ENCODE measurements around the gene WDPCP.
A peak's percentile ranks its signal among the peaks of the same experiment; 100 is the strongest.
"Not testable (repeated sequence)": the region's sequence is repeated elsewhere in the genome, so short reads cannot be mapped to it uniquely, and the experiment has no call there.

The WDPCP gene

DNA sequence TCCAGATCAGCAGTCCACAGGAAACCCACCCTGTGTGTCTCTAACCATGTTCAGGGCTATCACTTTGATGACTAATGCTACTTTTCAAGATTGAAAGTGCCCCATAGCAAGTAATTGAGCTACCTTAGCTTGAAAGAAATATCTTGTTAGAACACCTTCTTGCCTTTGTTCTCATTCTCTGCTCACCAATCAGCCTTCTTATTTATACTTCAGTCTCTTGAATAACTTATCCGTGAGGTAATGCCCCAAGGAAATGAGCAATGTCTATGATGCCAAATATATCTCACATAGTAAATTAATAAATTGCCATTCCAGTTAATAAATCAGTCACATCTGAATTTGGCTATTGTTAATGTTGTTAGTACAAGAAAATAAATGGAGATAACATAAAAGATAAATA lies 141.6 kb downstream of the WDPCP start:
- DNase-seq (ENCODE audit: low read depth, low spot score), result no peak

DNA sequence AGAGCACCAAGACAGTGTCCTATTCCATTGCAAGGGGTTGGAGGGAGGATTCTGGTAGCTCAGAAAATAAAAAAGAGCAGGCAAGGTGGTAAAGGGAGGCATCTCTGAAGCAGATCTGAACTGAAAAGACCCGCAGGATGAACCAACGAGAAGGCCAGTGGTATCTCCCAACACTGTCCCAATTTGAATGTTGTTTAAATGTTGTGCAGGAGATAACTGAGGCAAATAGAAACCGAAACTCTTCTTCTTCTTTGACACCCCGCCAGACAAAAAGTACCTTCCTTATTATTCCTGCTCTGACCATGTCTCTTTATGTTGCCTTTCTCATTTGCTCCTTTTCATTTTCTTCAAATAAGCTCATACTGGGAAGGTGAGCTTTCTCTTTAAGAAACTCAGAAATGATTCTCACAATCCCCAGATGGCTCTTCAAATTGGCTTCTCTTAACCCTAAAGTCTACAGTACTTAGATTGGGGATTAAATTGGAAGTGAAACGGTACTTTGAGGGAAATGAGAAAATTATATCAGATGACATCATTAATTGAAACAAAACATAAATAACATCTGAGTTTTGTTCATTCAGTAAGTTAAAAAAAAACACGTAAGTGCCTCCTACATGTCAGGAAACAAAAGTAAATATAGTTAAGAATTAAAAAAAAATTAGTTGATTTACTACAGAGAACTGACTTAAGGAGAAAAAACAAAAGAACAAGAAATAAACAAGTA lies 143.6 kb downstream of the WDPCP start:
- no peak for DNase-seq (ENCODE audit: low read depth, low spot score)

DNA sequence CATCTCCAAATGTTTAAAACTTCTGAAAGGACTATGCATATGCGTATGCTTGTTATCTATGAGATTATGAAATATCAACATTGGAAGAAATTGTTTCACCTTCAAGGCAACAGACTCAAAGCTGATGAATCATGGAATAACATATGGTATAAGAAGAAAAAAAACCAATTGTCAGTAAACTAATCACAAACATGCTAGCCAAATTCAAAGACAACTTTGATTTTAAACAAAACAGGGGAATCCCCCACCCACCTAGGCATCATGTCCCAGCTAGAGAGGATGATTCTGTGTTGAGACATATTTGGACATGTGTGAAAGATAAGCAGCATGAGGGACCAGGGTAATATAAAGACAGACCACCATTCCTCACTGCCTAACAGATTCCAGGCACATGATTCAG lies 147.7 kb downstream of the WDPCP start:
- DNase-seq (ENCODE audit: low read depth, low spot score), result no peak

DNA sequence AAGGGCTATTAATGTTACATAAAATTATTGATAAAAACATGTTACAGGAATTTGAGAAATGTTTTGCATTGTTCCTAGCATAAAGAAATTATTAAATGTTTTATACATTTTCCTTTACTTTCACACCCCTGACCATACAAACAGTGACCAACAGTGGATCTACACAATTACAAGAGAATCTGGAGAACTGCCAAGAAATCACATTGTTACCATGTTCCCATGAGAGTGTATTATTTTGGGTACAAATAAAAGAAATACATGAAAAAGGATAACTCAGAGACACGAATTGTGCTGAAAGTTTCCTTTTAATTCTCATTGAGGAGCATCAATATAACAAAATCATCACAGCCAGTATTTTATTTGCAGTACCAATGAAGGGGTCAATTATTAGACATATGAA lies 150.1 kb downstream of the WDPCP start:
- no peak for DNase-seq (ENCODE audit: low read depth, low spot score)

DNA sequence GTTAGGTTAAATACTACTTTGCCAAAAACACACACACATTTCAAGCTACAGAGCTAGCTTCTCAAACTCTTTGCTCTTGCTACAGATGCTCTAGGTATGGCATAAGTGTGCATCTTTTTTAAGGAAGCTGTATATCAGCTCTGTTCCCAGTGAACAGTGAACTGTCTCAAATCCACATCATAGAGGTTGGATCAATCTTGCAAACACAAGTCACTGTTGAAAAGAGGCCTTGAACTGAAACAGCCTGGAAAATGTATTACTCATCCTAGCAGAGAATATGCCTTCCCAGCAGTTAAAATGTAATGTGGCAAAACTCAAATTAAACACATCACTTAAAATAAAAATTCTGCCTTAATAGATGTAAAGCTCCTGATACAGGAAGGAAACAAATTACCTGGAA lies 151.8 kb downstream of the WDPCP start:
- DNase-seq (ENCODE audit: low read depth, low spot score), result peak; percentile 9

DNA sequence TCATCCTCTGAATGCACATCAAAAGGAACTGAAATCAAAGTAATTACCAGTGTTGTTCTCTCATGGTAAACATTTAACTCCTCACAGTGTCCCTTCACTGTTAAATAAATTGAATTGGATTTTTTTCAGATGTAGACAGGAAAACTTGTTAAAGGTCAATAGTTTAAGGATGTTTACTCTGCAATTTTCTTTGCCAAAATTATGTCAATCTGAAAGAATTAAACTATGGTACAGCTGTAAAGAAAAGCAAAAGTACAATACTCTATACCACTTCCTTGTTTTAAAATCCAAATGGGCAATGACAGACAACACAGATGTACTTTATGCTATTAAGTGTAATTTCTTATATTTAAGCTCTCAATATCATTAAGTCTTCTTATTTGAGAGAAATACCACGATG lies 153.2 kb downstream of the WDPCP start:
- DNase-seq (ENCODE audit: low read depth, low spot score), result no peak

DNA sequence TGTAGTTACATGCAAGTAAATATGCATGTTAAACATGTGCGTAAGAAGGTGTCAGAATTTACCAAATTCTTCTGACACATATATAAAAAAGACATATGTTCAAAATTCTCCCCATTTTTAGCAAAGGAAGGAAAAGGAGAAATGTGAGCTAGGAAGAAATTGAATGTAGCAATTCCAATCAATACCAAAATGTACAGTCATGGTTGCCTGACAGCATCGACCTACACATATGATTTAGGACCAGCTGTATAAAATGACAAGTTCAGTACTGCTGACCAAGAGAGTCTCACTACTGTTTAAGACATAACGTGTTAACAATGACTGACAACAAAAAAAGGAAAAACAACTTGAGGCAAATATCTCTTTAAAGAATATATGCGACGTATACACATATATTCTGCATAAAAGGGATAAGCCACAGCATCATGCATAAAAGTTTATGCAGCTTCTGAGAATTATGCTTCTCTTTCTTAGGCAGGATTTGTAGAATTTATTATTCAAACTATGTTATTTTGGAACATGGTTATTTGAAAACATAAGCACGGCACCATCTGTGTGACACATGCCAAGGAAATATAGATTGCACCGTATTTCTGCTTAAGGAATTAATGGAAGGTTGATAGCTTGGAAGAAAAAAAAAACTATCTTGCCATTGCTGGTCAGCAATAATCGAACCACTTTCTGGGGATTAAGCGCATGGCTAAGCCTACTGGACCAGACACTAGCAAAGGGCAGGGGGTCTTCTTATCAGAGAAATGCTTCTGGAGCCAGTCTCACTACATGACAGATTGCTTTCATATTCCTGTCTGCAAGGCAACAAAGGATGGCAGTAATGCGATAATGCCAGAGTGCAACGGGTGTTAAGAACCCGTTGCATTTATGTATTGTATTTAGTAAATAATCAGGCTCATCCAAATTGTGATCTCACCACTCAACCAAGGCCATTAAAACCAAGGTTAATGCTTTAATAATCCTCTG lies 154.0 kb downstream of the WDPCP start:
- no peak for DNase-seq (ENCODE audit: low read depth, low spot score)

DNA sequence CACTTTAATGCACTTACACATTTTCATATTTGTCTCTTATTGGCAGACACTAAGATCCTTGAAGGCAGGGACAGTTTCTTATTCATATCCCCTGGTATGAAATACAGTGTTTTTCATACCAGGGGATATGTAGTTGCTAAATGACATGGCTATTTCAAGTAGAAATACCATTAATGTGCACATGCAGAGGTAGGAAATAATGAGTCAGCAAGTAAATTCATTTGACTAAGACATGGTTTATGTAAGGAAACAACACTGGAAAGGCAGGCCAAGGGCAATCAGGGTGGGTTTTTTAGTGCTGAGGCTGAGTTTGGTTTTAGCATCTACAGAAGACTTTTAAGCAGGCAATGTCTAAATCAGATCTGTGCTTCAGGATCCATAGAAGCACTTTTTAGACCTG lies 155.9 kb downstream of the WDPCP start:
- DNase-seq (ENCODE audit: low read depth, low spot score), result peak; percentile 20

DNA sequence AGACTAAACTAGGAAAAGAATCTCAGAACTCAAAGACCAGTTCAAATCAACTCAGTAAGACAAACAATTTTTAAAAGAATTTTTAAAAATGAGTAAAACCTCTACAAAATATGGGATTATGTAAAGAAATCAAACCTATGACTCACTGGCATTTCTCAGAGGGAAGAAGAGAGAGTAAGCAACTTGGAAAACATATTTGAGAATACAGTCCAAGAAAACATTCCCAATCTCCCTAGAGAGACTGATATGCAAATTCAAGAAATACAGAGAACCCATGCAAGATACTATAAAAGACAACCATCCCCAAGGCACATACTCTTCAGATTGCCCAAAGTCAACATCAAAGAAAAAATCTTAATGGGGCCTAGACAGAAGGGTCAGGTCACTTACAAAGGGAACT lies 162.7 kb downstream of the WDPCP start:
- DNase-seq (ENCODE audit: low read depth, low spot score), result no peak

DNA sequence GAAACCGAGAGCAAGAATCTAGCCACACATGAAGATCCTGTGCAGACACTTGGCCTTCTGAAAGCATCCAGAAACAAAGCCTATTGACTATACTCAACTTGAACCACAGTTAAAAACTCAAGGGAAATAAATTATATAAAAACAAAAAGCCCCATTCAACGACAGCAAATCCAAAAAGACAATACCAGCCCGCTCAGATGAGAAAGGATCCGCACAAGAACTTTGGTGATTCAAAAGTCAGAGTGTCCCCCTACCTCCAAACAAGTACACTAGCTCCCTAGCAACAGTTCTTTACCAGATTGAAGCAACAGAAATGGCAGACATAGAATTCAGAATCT lies 163.2 kb downstream of the WDPCP start:
- DNase-seq (ENCODE audit: low read depth, low spot score), result no peak

DNA sequence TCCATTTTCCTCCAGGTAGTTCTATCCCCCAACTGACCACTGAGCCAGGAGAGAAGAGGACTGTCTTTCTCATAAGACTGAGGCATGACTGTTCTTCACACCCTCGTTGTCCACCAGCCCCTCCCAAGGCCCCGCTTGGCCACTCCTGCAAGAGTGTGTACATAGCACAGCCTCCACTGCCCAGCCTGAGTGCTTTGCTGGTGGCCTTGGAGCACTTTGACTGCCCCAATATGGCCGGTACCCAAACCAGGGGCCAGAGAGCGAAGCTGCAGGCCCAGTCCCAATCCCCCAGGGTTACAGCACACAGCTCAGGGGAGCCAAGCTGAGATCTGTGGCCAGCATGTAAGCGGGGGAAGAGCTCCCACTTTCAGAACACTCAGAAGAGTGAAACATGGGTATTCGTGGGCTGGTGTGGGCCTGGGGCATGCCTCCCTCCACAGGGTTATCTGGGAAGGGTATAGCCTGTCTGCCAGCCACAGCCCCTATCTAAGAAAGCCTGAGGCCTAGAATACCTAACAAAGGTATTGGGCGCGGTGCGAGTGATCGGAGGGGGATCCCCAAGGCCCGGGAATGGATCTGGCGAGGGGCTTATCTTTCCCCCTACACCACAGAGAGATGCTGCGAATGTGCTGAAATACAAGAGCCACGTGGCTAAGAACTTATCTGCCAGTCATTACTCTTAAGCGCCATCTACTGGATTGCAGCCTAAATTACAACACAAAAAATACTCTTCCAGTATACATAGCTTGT lies 163.8 kb downstream of the WDPCP start:
- peak; percentile 23 for DNase-seq (ENCODE audit: low read depth, low spot score)

DNA sequence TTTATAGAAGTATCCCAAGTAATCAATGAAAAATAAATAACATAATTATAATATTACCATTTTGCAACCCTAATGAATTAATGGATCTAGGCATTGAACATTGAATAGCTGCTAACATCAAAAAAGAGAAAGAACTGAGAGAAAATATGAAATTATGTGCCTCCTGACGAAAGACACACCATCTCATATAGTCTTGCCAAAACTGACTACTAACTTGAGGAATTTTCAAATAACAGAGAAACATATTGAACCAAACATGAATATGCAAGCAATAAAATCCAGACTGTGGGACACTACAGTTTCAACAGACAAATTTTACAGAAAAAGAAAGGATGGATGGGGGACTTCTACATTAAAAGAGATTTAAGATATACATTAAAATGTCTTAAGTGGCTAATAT lies 165.7 kb downstream of the WDPCP start:
- no peak for DNase-seq (ENCODE audit: low read depth, low spot score)

DNA sequence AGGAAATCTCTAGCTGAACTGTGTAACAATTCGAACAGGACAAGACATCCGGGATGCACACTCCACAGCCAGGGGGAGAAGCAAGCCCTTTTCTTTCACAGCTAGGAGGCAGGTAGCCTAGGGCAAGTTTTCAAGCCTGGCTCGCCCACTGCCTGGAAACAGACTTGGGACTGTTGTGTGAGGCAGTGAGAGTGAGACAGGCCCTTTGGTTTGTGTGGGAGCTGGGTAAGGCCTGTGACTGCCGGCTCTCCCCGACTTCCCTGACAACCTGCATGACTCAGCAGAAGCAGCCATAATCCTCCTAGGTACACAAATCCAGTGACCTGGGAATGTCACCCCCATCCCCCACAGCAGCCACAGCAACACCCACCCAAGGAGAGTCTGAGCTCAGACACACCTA lies 179.7 kb downstream of the WDPCP start:
- DNase-seq (ENCODE audit: low read depth, low spot score), result peak; percentile 7

DNA sequence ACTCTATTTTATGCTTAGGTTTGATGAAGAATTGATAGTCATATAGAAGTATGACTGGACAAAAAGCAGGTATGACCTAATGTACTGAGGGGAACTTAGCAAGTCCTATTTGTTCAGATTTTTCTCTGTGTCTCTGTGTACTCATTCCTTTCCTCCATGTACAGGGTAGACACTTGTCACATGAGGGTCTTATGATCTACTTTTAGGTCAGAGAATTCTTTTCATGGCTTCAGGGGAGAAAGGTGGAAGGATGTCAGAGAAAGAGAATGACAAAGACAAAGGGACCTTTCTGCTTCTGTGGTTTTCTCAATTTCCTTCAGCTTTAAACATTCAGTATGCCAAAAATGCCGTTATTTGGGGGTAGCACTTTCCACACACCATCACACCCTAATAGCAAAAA lies 181.6 kb downstream of the WDPCP start:
- DNase-seq (ENCODE audit: low read depth, low spot score), result no peak

DNA sequence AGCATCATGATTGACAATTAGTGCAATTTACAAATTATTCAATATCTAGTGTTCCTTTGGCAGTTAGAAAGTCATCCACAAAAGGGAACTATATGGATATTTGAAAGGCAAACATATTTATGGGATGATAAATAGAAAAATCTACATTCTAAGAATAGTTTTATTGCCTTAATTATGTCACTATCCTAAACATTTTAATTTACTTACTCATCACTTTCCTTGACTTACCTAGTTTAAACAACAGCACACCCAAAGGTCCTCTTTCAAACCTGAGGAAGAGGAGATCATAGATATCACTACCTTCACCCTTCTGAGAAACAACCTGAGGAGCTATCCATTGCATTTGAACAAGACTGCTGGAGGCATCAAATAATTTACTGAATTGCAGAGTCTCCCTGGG lies 184.5 kb downstream of the WDPCP start:
- DNase-seq (ENCODE audit: low read depth, low spot score), result no peak

DNA sequence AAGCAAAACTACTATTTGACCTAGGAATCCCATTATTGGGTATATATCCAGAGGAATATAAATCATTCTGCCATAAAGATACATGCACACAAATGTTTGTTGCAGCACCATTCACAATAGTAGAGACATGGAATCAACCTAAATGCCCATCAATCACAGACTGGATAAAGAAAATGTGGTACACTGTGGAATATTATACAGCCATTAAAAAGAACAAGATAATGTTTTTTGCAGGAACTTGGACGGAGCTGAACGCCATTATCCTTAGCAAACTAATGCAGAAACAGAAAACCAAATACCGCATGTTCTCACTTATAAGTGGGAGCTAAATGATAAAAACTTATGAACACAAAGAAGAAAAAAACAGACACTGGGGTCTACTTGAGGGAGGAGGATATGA lies 185.4 kb downstream of the WDPCP start:
- not testable (repeated sequence) for DNase-seq (ENCODE audit: low read depth, low spot score)

DNA sequence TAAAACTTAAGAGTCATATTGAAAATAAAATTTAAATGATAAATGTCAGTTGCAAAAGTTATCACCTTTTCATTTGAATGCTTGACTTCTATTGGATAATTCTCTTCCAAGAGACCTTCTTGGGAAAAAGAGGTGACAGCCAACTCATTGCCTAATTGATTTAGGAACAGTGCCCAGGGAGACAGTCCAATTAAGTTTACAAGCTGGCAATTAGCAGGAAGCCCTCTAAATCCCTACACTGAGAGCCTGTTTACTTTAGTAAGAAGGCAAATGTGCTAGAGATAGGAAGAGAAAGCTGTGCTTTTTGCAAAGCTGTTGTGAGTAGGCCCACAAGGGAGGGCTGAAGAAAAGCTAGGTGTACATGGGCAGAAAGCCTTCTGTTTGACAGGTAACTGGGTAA lies 189.1 kb downstream of the WDPCP start:
- no peak for DNase-seq (ENCODE audit: low read depth, low spot score)

DNA sequence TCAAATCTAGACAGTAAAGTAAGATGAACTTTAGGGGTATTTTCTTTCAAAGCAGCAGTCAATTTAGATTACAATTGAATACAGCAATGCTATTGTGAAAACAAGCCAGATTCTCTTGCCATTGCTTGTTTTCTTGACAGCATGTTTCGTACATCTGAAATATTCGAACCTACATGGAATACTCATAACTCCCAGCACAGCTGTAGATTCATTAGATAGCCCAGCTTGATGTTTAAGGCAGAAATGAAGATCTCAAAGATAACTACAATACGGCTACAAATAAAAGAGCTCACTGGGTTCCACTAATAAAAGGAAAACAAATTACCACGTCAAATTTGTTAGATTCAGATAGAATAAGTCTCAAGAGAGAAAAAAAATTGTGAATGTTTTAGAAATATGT lies 208.8 kb downstream of the WDPCP start:
- peak; percentile 2 for DNase-seq (ENCODE audit: low read depth, low spot score)

DNA sequence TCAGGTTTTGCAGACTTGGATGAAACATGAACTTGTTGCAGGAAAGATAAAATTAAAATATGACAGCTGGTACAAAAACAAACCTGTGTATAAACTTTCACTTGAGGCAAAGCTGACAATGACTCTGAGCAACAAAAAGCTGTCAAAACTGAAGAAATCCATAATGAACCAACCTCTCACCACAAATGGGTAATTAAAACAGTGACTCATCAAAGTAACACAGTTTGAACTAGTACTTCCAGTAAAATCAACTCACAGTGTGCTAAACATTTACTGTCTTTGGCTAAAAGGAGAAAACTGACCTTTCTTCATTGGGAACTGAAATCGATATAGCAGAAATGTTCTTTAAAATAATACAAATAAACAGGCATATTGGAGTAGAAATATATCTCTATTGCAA lies 209.7 kb downstream of the WDPCP start:
- DNase-seq (ENCODE audit: low read depth, low spot score), result peak; percentile 60

DNA sequence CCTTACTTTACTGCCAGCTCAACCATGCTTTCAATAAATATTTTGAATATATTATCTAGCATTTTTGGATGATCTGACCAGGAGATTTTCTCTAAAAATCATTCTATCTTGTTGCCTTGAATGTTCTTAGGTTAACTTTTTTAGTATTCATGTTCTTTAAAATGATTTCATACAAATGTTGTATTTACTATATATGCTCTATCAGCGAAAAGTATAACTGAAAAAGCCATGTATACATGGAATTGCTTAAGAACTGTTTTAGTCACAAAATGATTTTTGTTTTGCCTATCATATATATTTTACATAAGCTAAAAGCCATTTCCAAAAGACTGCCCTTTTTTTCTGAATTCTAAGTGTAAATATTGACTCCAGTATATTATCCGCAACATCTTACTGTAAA lies 213.9 kb downstream of the WDPCP start:
- no peak for DNase-seq (ENCODE audit: low read depth, low spot score)

DNA sequence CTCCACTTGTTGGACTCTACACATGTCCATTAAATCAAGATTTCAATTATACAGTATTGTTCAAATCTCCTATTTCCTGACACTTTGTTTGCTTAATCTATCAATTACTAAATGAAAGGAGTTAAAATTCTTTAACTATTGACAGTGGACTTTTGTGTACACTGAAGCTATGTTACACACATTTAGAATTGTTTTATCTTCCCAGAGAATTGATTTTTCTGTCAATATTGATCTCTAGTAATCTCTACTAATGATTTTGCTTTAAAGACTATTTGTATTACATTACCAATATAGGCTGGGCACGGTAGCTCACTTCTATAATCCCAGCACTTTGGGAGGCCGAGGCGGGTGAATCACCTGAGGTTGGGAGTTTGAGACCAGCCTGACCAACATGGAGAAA lies 215.7 kb downstream of the WDPCP start:
- no peak for DNase-seq (ENCODE audit: low read depth, low spot score)

DNA sequence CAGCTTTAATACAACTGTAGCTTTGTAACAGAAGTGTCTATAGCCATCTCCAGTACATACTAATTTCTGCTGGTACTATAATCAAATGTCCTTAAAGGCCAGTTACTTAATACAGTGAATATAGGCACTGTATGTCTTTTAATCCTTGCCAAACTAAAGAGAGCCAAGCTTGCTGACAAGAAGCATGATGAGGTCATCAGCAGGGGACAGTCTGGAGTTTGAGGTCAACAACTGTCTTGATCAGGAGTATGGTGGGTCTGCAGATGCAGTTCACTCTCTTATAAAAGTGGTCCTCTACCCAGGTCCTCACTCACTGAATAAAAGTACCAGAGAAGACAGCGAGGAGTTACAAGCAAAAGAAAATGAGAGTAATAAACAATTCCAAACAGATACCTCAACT lies 219.1 kb downstream of the WDPCP start:
- DNase-seq (ENCODE audit: low read depth, low spot score), result no peak

Data from astrocyte of the hippocampus (primary cell).